Measurements from ENCODE around the gene MVB12B.

GRCh38 chr9:126505697-126506346 lies 179.2 kb downstream of the MVB12B start:
- TF ChIP-seq, protein P1, sequence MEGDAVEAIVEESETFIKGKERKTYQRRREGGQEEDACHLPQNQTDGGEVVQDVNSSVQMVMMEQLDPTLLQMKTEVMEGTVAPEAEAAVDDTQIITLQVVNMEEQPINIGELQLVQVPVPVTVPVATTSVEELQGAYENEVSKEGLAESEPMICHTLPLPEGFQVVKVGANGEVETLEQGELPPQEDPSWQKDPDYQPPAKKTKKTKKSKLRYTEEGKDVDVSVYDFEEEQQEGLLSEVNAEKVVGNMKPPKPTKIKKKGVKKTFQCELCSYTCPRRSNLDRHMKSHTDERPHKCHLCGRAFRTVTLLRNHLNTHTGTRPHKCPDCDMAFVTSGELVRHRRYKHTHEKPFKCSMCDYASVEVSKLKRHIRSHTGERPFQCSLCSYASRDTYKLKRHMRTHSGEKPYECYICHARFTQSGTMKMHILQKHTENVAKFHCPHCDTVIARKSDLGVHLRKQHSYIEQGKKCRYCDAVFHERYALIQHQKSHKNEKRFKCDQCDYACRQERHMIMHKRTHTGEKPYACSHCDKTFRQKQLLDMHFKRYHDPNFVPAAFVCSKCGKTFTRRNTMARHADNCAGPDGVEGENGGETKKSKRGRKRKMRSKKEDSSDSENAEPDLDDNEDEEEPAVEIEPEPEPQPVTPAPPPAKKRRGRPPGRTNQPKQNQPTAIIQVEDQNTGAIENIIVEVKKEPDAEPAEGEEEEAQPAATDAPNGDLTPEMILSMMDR (IDR thresholded peaks at IDR 0.05 in 4 of 5, conservative IDR thresholded peaks at IDR 0.05 in 1 of 5) = no peak
- no peak for TF ChIP-seq POLR2A (IDR thresholded peaks at IDR 0.05)
